PC-9 (cell line): ENCODE results near the gene CNNM3.

Experiments
- EZH2 ChIP-seq: fragments of 200-600 bp; sonication (generic); IDR thresholded peaks from 2 replicates; pipeline ENCODE4 v1.8.0; 2017; ENCODE audit warnings: antibody characterized with exemption, low read depth
- TF ChIP-seq, protein P1 (sequence below): fragments of 200-600 bp; sonication (generic); conservative IDR thresholded peaks from 2 replicates; pipeline ENCODE4 v1.6.1; 2017; ENCODE audit warnings: mixed run types, antibody characterized with exemption, mild to moderate bottlenecking, moderate library complexity

DNA sequence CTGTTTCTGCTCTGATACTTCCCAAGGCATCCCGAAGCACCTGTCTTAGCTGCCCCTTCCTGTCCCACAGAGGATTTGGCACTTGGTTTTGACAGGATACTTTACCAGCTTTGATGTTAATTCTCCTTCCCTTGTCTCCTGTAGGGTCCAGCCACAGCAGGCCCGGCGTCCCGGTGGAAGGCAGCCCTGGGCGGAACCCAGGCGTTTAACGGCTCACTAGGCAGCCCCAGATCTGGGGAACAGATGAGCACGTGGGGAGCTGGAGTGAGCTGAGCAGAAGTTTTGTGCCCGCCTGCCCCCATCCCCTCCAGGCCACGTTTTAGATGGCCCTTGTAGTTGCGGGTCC is 16.3 kb downstream of the CNNM3 start:
- TF ChIP-seq, protein P1, sequence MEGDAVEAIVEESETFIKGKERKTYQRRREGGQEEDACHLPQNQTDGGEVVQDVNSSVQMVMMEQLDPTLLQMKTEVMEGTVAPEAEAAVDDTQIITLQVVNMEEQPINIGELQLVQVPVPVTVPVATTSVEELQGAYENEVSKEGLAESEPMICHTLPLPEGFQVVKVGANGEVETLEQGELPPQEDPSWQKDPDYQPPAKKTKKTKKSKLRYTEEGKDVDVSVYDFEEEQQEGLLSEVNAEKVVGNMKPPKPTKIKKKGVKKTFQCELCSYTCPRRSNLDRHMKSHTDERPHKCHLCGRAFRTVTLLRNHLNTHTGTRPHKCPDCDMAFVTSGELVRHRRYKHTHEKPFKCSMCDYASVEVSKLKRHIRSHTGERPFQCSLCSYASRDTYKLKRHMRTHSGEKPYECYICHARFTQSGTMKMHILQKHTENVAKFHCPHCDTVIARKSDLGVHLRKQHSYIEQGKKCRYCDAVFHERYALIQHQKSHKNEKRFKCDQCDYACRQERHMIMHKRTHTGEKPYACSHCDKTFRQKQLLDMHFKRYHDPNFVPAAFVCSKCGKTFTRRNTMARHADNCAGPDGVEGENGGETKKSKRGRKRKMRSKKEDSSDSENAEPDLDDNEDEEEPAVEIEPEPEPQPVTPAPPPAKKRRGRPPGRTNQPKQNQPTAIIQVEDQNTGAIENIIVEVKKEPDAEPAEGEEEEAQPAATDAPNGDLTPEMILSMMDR: no peak
- TF ChIP-seq EZH2: no peak
